Measurements from ENCODE around the gene PLD1. TPM values are rescaled to one million over a fixed set of nuclear protein-coding genes. Genes with fewer than 3 reads are reported as not detected.
"Not testable (repeated sequence)": the region's sequence is repeated elsewhere in the genome, so short reads cannot be mapped to it uniquely, and the experiment has no call there.

PLD1 gene
- polyA plus RNA-seq, 4 donors: 9.6 to 13.2 (median 11.2) TPM

- no peak for DNase-seq (ENCODE audit: low read depth in 4 of 4, low spot score in 2 of 4)
These were observed 166.6 kb downstream of the PLD1 start for GRCh38 chr3:171643681-171644080.

DNA sequence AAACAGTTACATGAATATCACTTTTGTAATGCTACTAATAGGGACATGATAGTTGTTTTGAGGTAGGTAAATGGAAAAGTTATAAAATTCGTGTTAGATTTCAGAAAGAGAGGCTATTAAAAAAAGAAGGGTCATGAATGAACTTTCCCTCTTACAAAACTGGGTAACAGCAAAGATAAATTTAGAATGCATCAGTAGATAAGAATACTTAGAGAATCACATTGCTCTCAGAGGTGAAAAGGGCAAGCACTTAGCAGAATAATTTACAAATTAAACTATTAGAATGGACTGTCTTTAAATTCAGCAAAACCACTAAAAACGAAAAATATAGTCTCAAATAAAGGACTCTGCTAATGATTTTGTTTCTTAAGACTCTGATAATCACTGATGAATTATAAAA is 167.2 kb downstream of the PLD1 start:
- no peak for DNase-seq (ENCODE audit: low read depth in 4 of 4, low spot score in 2 of 4)

GRCh38 chr3:171640520-171641412 is 169.5 kb downstream of the PLD1 start:
- DNase-seq (ENCODE audit: low read depth in 4 of 4, low spot score in 2 of 4): peak in 1 of 4 donors; percentile 28

GRCh38 chr3:171636666-171637065 is 173.6 kb downstream of the PLD1 start:
- DNase-seq (ENCODE audit: low read depth in 4 of 4, low spot score in 2 of 4): no peak

DNA sequence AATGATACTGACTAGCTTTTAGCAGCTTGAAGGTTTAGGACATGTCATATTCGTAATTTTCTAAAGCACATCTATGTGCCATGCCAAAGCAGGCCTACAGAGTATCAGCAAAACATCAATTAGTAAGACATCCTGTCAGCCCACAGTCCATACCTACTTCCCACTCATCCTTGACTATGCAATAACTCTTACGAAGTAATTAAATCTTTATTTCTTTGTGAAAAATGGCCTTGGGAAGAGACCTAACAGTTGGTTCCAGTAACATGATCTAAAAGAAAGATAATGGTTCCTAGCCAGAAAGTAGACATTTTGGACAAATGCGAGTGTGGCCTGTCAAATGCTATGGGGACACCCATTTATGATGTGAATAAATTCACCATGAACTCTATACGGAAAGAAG is 177.5 kb downstream of the PLD1 start:
- no peak for DNase-seq (ENCODE audit: low read depth in 4 of 4, low spot score in 2 of 4)

DNA sequence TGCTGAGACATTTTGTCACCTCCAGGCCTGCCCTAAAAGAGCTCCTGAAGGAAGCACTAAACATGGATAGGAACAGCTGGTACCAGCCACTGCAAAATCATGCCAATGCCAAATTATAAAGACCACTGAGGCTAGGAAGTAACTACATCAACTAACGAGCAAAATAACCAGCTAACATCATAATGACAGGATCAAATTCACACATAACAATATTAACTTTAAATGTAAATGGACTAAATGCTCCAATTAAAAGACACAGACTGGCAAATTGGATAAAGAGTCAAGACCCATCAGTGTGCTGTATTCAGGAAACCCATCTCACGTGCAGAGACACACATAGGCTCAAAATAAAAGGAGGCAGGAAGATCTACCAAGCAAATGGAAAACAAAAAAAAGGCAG is 183.5 kb downstream of the PLD1 start:
- not testable (repeated sequence) for DNase-seq (ENCODE audit: low read depth in 4 of 4, low spot score in 2 of 4)

- no peak for DNase-seq (ENCODE audit: low read depth in 4 of 4, low spot score in 2 of 4)
These were observed 188.2 kb downstream of the PLD1 start for GRCh38 chr3:171622126-171622525.

DNA sequence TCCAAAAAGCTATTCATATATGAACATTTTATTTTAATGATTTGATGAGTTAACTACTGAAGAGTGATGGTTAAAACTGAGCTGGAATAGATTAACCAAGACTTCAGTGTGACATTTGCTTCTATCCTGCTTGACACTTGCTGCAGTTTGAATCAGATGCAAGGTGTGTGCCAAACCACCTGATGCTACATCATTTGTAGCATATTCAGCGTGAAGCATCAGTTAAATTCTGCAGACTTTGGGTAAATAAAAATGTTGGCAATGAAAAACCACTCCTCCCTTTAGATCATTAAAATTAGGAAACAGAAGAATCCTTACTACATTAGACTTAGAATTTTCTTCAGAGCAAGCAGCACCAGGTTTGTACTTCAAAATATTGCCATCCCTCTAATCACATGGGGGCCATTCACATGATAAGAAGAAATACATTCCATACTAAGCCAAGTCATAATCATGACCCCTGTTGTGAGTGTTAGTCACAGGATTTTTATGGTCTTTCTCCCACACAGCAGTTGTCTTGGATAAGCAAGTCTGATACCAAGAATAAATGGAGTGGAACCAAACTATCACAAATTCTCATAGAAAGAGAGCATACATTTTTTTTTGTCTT is 189.4 kb downstream of the PLD1 start:
- DNase-seq (ENCODE audit: low read depth in 4 of 4, low spot score in 2 of 4): no peak

DNA sequence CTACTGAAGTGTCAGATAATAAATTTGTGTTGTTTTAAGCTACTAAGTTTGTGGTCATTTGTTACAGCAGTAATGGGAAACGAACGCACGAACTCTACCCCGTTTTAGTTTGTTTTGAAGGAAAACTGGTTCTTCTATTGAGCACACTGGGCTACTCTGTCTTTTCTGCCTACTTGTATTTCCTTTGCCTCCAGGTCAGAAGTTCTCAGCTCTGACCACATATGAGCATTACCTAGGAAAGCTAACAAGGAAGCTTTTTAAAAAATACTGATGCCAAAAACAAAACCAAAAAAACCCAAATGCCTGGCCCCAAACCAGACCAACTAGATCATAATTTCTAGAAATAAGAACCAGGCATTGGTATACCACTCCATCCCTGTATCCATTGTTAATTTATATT is 193.5 kb downstream of the PLD1 start:
- no peak for DNase-seq (ENCODE audit: low read depth in 4 of 4, low spot score in 2 of 4)

DNA sequence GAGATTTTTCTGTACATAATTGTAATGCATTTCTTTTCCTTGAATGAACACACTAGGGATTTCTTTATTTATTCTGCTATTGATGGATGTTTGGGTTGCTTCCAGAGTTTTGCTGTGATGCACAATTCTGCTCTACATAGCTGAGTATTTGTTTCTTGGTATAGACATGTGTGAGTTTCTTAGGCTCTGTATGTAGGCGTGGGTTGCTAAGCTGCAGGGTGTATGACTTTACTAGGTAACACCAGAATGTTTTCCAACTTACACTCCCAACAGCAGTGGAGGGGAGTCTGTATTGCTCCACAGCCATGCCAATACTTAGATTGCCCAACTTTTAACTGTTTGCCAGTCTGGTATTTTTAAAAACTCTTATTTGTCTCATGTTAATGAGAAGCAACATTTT is 194.6 kb downstream of the PLD1 start:
- no peak for DNase-seq (ENCODE audit: low read depth in 4 of 4, low spot score in 2 of 4)

DNA sequence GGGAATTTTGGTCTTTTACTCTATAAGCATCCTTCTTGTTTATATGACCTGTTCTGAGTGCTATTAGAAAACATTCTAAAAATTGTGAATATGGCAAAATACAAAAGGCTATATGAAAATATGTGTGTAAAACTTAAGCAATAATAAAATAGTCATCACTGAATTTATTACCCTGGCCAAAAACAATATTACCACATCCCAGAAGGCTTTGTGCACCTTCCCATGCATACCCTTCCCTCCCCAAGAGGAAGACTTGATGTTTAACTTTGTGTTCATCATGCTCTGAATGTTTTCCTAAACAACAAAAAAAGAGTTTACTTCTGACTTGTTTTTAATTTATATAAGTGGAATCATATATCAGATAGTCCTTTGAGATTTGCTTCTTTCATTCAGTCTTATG is 195.0 kb downstream of the PLD1 start:
- no peak for DNase-seq (ENCODE audit: low read depth in 4 of 4, low spot score in 2 of 4)

DNA sequence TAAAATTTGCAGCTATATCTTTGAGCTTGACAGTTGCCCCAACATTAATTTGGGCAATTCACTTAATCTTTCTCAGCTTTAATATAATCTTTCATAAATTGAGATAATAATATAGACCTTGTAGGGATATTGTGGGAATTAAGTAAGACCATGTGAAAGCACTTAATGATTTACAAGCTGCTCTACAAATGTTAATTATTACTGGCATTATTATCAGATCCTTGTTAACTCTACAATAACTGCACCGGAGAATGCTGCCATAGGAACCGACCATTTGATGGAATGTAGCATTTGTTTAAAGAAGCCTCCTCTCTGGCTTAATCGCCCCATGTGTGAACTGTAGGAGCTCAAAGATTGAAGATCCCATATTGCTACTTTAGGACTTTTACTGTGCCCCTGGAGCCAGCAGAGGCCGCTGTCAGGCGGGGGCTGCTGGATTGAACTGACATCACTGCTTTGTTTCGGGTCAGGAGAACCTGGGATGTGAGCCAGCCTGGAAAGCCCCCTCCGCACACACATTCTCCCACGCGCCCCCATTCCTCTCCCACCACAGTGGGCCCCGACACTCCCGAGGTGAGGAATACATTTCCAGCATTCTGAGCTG is 195.9 kb downstream of the PLD1 start:
- DNase-seq (ENCODE audit: low read depth in 4 of 4, low spot score in 2 of 4): peak in 1 of 4 donors; percentile 34

DNA sequence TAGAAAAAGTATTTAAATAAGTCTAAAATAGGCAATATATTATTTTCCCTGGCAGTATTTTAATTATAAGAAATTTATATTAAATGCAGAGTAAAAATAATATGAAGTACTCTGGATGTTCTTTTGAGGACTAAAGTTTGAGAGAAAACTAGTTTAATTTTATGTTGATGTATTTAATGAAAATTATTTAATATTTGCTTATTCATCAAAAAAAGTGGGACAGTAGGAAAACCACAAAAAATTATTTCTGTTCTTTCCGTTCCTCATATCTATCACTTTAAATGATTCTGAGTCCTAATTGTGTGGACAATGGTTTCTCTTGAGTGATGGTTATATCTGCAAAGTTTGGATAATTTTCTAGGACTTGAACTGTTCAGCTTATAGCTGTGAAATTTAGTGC is 202.8 kb downstream of the PLD1 start:
- no peak for DNase-seq (ENCODE audit: low read depth in 4 of 4, low spot score in 2 of 4)

DNA sequence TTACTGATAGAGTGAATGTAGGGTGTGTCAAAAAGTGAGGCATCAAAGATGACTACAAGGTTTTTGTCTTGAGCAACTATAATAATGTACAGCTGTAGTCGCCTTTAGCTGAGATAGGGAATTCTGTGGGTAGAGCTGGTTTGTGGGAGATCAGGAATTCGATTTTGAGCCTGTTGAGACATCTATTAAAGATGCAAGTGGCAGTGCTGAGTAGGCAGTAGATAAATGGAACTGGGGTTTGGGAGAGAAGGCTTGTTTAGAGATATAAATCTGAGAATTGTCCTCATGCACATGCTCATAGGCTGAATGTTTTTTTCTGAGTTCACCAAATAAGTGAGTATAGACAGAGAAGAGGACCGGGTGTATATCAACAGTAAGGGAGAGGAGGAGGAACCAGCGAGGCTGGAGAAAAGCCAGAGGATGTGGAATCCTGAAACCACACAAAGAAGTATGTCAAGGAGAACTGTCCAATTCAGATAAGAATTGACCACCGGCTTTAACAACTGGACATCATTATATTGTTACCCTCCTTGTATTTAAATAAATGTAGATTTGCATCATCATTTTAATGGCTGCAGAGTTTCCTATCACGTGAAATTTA is 204.0 kb downstream of the PLD1 start:
- no peak for DNase-seq (ENCODE audit: low read depth in 4 of 4, low spot score in 2 of 4)

DNA sequence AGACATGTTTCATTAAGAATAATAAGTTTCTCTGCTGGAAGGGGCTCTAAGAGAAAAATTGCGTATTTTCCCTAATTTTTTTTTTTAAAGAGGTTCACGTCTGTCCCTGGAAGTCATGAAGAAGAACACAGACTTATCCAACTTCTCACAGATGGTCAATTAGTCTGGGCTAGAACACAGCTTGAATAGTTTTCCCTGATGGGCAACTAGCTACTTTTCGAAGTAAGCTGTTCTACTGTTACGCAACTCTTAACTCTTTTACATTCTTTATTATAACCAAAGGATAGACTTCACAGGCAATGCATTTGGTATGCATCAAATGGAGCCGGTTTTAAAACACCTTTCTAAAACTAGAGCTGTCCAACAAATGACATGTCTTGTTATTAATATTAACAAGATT is 205.9 kb downstream of the PLD1 start:
- no peak for DNase-seq (ENCODE audit: low read depth in 4 of 4, low spot score in 2 of 4)

DNA sequence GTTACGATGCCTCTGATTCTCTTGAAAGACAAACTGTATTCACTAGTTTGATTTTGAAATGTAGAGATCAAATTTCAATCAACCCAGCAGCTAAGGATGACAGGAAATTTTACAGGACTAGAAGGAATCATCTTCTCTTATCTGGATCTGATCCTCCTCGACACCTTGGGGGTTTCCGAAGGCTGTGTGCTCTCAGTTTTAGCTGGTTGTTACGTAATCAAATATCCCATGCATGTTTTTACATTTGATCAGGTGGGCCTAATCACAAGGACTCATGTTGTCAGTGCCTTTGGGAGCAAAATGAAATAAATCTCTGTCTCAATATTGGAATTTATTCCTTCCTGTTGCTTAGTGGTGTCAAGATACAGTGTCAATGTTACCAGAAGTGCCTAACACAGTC is 208.2 kb downstream of the PLD1 start:
- DNase-seq (ENCODE audit: low read depth in 4 of 4, low spot score in 2 of 4): no peak

DNA sequence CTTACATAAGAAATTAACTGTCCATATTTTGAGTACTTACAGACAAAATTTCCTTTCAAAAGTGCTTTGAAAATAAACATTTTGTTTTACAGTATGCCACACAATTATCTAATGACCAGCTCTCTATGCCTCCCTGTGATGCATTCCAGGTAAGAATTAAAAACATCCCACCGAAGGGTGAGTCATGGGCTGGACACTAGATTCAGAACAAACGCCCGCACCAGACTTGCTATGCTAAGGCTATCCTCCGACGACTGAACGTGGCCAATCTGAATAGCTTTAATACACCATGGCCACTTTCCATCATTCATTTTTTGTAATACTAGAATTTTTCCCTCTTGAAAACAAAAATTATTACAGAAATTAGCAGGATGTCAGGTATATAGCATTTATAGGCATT is 210.3 kb downstream of the PLD1 start:
- no peak for DNase-seq (ENCODE audit: low read depth in 4 of 4, low spot score in 2 of 4)

DNA sequence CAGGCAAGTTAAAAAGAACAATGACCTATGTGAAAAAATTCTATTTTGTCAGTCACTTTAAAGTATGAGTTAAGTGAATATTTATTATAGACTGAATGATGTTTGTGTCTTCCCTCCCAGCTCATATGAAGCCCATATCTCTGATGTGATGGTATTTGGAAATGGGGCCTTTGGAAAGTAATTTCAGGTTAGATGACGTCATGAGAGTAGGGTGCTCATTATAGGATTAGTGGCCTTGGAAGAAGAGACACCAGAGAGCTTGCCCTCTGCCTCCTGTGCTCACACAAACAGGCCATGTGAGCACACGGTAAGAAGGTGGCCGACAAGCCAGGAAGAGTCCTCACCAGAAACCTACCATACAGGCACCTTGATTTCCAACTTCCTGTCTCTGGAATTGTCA is 211.3 kb downstream of the PLD1 start:
- DNase-seq (ENCODE audit: low read depth in 4 of 4, low spot score in 2 of 4): no peak

GRCh38 chr3:171592786-171593185 is 217.5 kb downstream of the PLD1 start:
- no peak for DNase-seq (ENCODE audit: low read depth in 4 of 4, low spot score in 2 of 4)

DNA sequence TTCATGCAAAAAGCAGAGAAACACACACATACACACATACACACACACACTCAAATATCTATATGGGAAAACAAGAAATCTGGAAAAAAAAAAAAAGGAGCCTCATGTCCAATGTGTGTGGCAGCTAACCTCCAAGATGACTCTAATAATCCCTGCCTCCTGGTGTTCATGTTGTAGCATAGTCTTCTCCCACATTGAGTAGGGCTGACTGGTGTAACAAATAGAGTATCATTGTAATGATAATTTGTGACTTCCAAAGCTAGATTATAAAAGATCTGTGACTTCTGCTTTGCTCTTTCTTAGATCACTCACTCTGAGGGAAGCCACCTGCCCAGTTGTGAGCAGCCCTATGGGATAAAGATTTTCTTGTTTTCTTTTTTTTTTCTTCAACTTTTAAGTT is 219.2 kb downstream of the PLD1 start:
- no peak for DNase-seq (ENCODE audit: low read depth in 4 of 4, low spot score in 2 of 4)

DNA sequence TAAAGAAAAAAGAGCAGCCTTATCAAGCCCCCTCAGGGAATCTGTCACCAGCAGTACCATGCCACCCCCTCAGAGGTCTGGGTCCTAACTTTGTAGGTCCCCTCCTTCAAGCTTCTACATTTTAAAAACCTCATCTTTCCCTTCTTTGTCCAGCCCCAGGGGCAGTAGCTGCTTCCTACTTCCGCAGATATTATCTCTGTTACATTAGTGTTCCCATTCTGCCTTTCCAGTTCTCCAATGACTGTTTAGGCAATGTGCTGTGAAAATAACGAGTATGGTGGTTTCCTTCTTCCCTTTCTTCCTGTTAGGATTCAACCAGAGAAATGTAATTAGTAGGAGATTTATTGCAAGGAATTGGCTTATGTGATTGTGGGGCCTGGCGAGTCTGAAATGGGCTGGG is 224.0 kb downstream of the PLD1 start:
- no peak for DNase-seq (ENCODE audit: low read depth in 4 of 4, low spot score in 2 of 4)
